H1 (cell line): ENCODE results near the gene ANK3. TPM values are rescaled to one million over a fixed set of nuclear protein-coding genes. Genes with fewer than 3 reads are reported as not detected.

Experiments used
- CTCF ChIA-PET: fragments of 300-600 bp; sonication (Branson Sonifier 250); formaldehyde crosslinking; loops from one replicate; lab custom pipeline; 2021; ENCODE audit not compliant: partially characterized antibody; lab: Charles Lee
- POLR2A ChIA-PET: fragments of 300-600 bp; sonication (Branson Sonifier 250); formaldehyde crosslinking; loops from one replicate; lab custom pipeline; 2021; ENCODE audit warnings: inconsistent platforms; ENCODE audit not compliant: partially characterized antibody; lab: Charles Lee
- DNase-seq, 2 experiments: peaks; one replicate each; pipeline versions ENCODE4 v3.0.0 to v3.0.0-alpha.2; 2010 to 2022; ENCODE audit warnings: low spot score in 2 of 2, low read depth in 1 of 2, mixed read lengths in 1 of 2
- FAIRE-seq: peaks from 2 replicates; lab custom pipeline; 2011; peaks lifted over from hg19 to GRCh38; lab: Jason Lieb, UNC
- H2AFZ ChIP-seq: 2 replicates; pipeline ENCODE4 v1.8.1; 2012; ENCODE audit warnings: low read length, inconsistent platforms
- H2AK5ac ChIP-seq: 2 replicates; pipeline ENCODE4 v1.6.1; 2013; ENCODE audit warnings: low read depth, low read length
- H2BK120ac ChIP-seq: replicated peaks from 2 replicates; pipeline ENCODE3; 2013; ENCODE audit warnings: low read depth, low read length, inconsistent platforms
- H2BK12ac ChIP-seq: 2 replicates; pipeline ENCODE4 v1.6.1; 2013; ENCODE audit warnings: low read depth, low read length
- H2BK15ac ChIP-seq: 2 replicates; pipeline ENCODE4 v1.6.1; 2013; ENCODE audit warnings: low read length
- H2BK20ac ChIP-seq: 2 replicates; pipeline ENCODE4 v1.6.1; 2013; ENCODE audit warnings: low read length
- H2BK5ac ChIP-seq: 2 replicates; pipeline ENCODE4 v1.6.1; 2013; ENCODE audit warnings: low read depth, low read length
- H3K14ac ChIP-seq: 2 replicates; pipeline ENCODE4 v1.6.1; 2013; ENCODE audit warnings: inconsistent platforms; ENCODE audit not compliant: insufficient read length
- H3K18ac ChIP-seq: 2 replicates; pipeline ENCODE4 v1.6.1; 2013; ENCODE audit warnings: low read length; ENCODE audit errors: extremely low read depth
- H3K23ac ChIP-seq: 2 replicates; pipeline ENCODE4 v1.6.1; 2013; ENCODE audit warnings: inconsistent platforms; ENCODE audit not compliant: insufficient read length
- H3K23me2 ChIP-seq: 2 replicates; pipeline ENCODE4 v1.6.1; 2013; ENCODE audit warnings: low read depth, low read length
- H3K27ac ChIP-seq: 2 replicates; pipeline ENCODE4 v1.6.1; 2011; ENCODE audit warnings: low read depth, low read length, inconsistent platforms
- H3K27me3 ChIP-seq, 4 experiments: replicated peaks in 1 of 4; 1 replicate in 1 of 4; 2 replicates in 3 of 4; pipeline versions ENCODE4 v1.6.1 to v1.8.1; 2011 to 2013; ENCODE audit warnings: low read length in 3 of 4, mild to moderate bottlenecking in 3 of 4, inconsistent platforms in 2 of 4, mixed read lengths in 2 of 4, moderate library complexity in 1 of 4; ENCODE audit not compliant: control insufficient read depth in 3 of 4, insufficient read depth in 3 of 4; ENCODE audit errors: extremely low read depth in 1 of 4
- H3K36me3 ChIP-seq, 4 experiments: 2 replicates each; pipeline versions ENCODE4 v1.6.1 to v1.8.1; 2011 to 2013; ENCODE audit warnings: mild to moderate bottlenecking in 4 of 4, low read length in 3 of 4, moderate library complexity in 2 of 4, control low read depth in 1 of 4, inconsistent platforms in 1 of 4; ENCODE audit not compliant: insufficient read depth in 4 of 4, control insufficient read depth in 2 of 4
- H3K4ac ChIP-seq: replicated peaks from 2 replicates; pipeline ENCODE3; 2013; ENCODE audit warnings: low read length, low read depth, mixed read lengths, inconsistent platforms; ENCODE audit not compliant: insufficient read length
- H3K4me1 ChIP-seq, 4 experiments: replicated peaks in 1 of 4; 1 replicate in 1 of 4; 2 replicates in 3 of 4; pipeline versions ENCODE4 v1.6.1 to v1.8.1; 2011 to 2013; ENCODE audit warnings: low read length in 3 of 4, inconsistent platforms in 2 of 4, mixed read lengths in 1 of 4; ENCODE audit not compliant: insufficient read depth in 4 of 4, control insufficient read depth in 3 of 4
- H3K4me2 ChIP-seq, 2 experiments: 2 replicates each; pipeline versions ENCODE4 v1.6.1 to v1.8.1; 2011 to 2013; ENCODE audit warnings: low read depth in 2 of 2, low read length in 2 of 2, control low read depth in 1 of 2, inconsistent platforms in 1 of 2, mild to moderate bottlenecking in 1 of 2; ENCODE audit not compliant: insufficient read depth in 1 of 2
- H3K4me3 ChIP-seq, 4 experiments: fragments of 200-600, 300-600 bp in 1 of 4; sonication (generic), shearing (Covaris generic), sonication (Bioruptor Twin) in 1 of 4; 2 replicates each; pipeline versions ENCODE4 v1.5.1 to v1.8.1; 2011 to 2016; ENCODE audit warnings: low read length in 4 of 4, low read depth in 3 of 4, control low read depth in 2 of 4, inconsistent platforms in 2 of 4, mild to moderate bottlenecking in 2 of 4, mixed read lengths in 1 of 4, moderate library complexity in 1 of 4; ENCODE audit not compliant: insufficient read depth in 2 of 4; ENCODE audit errors: extremely low read depth in 1 of 4
- H3K56ac ChIP-seq: replicated peaks from 2 replicates; pipeline ENCODE3; 2013; ENCODE audit warnings: low read depth, mild to moderate bottlenecking, mixed read lengths, low read length, inconsistent platforms; ENCODE audit not compliant: insufficient read length
- H3K79me1 ChIP-seq: 2 replicates; pipeline ENCODE4 v1.6.1; 2013; ENCODE audit warnings: low read depth, low read length, control low read depth
- H3K79me2 ChIP-seq, 2 experiments: 2 replicates each; pipeline versions ENCODE4 v1.6.1 to v1.8.1; 2012 to 2013; ENCODE audit warnings: low read length in 2 of 2, mild to moderate bottlenecking in 2 of 2, inconsistent platforms in 1 of 2; ENCODE audit not compliant: insufficient read depth in 2 of 2, control insufficient read depth in 1 of 2
- H3K9ac ChIP-seq, 4 experiments: replicated peaks in 1 of 4; 1 replicate in 1 of 4; 2 replicates in 3 of 4; pipeline versions ENCODE4 v1.6.1 to v1.8.1; 2011 to 2013; ENCODE audit warnings: low read depth in 3 of 4, low read length in 3 of 4, control low read depth in 2 of 4, mild to moderate bottlenecking in 2 of 4, moderate library complexity in 2 of 4, inconsistent platforms in 1 of 4; ENCODE audit errors: extremely low read depth in 1 of 4
- H3K9me3 ChIP-seq, 2 experiments: 2 replicates each; pipeline versions ENCODE4 v1.6.1 to v1.8.1; 2012 to 2013; ENCODE audit warnings: mild to moderate bottlenecking in 2 of 2, moderate library complexity in 2 of 2, control low read depth in 1 of 2, inconsistent platforms in 1 of 2, low read depth in 1 of 2, low read length in 1 of 2, mixed read lengths in 1 of 2; ENCODE audit not compliant: insufficient read depth in 2 of 2
- H4K20me1 ChIP-seq, 2 experiments: replicated peaks in 1 of 2; 2 replicates each; pipeline versions ENCODE3 to v1.8.1; 2011 to 2013; ENCODE audit warnings: inconsistent platforms in 2 of 2, low read length in 2 of 2, mild to moderate bottlenecking in 1 of 2; ENCODE audit not compliant: insufficient read depth in 2 of 2, control insufficient read depth in 1 of 2
- H4K5ac ChIP-seq: 2 replicates; pipeline ENCODE4 v1.6.1; 2013; ENCODE audit warnings: low read length, low read depth, mixed read lengths, inconsistent platforms; ENCODE audit not compliant: insufficient read length
- H4K8ac ChIP-seq: 2 replicates; pipeline ENCODE4 v1.8.0; 2013; ENCODE audit warnings: mild to moderate bottlenecking, moderate library complexity, low read length, inconsistent platforms; ENCODE audit not compliant: insufficient read depth; ENCODE audit errors: extremely low read depth
- H4K91ac ChIP-seq: replicated peaks from 2 replicates; pipeline ENCODE3; 2013; ENCODE audit warnings: low read length, mixed read lengths, inconsistent platforms; ENCODE audit not compliant: insufficient read length
- CHD2 ChIP-seq: IDR thresholded peaks from 2 replicates; pipeline ENCODE4 v1.6.1; 2012; ENCODE audit warnings: low read length, improper control_type of control experiment
- CREB1 ChIP-seq: IDR thresholded peaks from 2 replicates; pipeline ENCODE4 v1.6.1; 2012; ENCODE audit warnings: inconsistent platforms
- EZH2 ChIP-seq: fragments of 200-600 bp; sonication (generic); IDR thresholded peaks from 2 replicates; pipeline ENCODE4 v1.7.1; 2012; ENCODE audit warnings: low read depth, mild to moderate bottlenecking, moderate library complexity, low read length, inconsistent platforms; ENCODE audit not compliant: severe bottlenecking
- HDAC2 ChIP-seq, 2 experiments: fragments of 300-600 bp in 1 of 2; sonication (generic) in 1 of 2; IDR thresholded peaks; 2 replicates each; pipeline ENCODE4 v1.6.1; 2011 to 2012; ENCODE audit warnings: low read depth in 2 of 2, low read length in 2 of 2, mild to moderate bottlenecking in 2 of 2, moderate library complexity in 2 of 2, borderline replicate concordance in 1 of 2, inconsistent platforms in 1 of 2
- KDM4A ChIP-seq: IDR thresholded peaks from one replicate; pipeline ENCODE4 v1.7.1; 2012; ENCODE audit warnings: low read depth, mild to moderate bottlenecking, moderate library complexity, low read length, inconsistent platforms; ENCODE audit not compliant: severe bottlenecking
- POLR2A ChIP-seq, 2 experiments: IDR thresholded peaks; 1 replicate in 1 of 2; 2 replicates in 1 of 2; pipeline ENCODE4 v1.6.1; 2011; ENCODE audit warnings: low read depth in 2 of 2, low read length in 2 of 2, mild to moderate bottlenecking in 2 of 2; ENCODE audit errors: control extremely low read depth in 1 of 2
- RAD21 ChIP-seq, 2 experiments: IDR thresholded peaks in 1 of 2; conservative IDR thresholded peaks in 1 of 2; 2 replicates each; pipeline ENCODE4 v1.6.1; 2011; ENCODE audit warnings: low read depth in 2 of 2, low read length in 2 of 2, improper control_type of control experiment in 1 of 2, inconsistent platforms in 1 of 2, mild to moderate bottlenecking in 1 of 2, moderate library complexity in 1 of 2
- SP1 ChIP-seq: IDR thresholded peaks from 2 replicates; pipeline ENCODE4 v1.6.1; 2011; ENCODE audit warnings: low read depth, low read length
- SP4 ChIP-seq: IDR thresholded peaks from 2 replicates; pipeline ENCODE4 v1.6.1; 2012; ENCODE audit warnings: low read length, inconsistent platforms
- SRF ChIP-seq: IDR thresholded peaks from 2 replicates; pipeline ENCODE4 v1.6.1; 2011; ENCODE audit warnings: mild to moderate bottlenecking, low read depth, low read length, moderate library complexity
- SUZ12 ChIP-seq: fragments of 200-600 bp; sonication (generic); IDR thresholded peaks from 2 replicates; pipeline ENCODE4 v1.6.1; 2012; ENCODE audit warnings: mild to moderate bottlenecking, inconsistent platforms, low read length, moderate library complexity, mixed read lengths
- TCF12 ChIP-seq: IDR thresholded peaks from 2 replicates; pipeline ENCODE4 v1.6.1; 2011; ENCODE audit warnings: low read depth, mild to moderate bottlenecking, low read length
- TEAD4 ChIP-seq: IDR thresholded peaks from 2 replicates; pipeline ENCODE4 v1.6.1; 2012; ENCODE audit warnings: low read depth, low read length, inconsistent platforms, mixed read lengths
- WGBS, 2 experiments: shearing (Covaris generic) in 1 of 2; methylation state at CpG; one replicate each; pipeline versions ENCODE4 v1.1.6 to v1.1.7; 2013 to 2015; ENCODE audit warnings: low lambda C conversion rate in 2 of 2, mixed read lengths in 2 of 2, inconsistent platforms in 1 of 2, low coverage in 1 of 2, missing lambda C conversion rate in 1 of 2; ENCODE audit not compliant: insufficient replicate concordance in 2 of 2, insufficient coverage in 1 of 2, insufficient read length in 1 of 2; ENCODE audit errors: extremely low coverage in 1 of 2, missing lambda C conversion rate in 1 of 2; 5-methylcytosine and 5-hydroxymethylcytosine counted together
- polyA plus RNA-seq, 7 experiments: library from polyadenylated mRNA; depleted of rRNA in 3 of 7; stranded (reverse) in 5 of 7; unstranded in 2 of 7; fragments of >200 nt in 5 of 7; fragments of 200-250 nt in 2 of 7; gene quantifications; 1 replicate in 5 of 7; 2 replicates in 1 of 7; 4 replicates in 1 of 7; pipeline versions ENCODE4 v1.2.1 to v1.2.3, GENCODE V29; 2011 to 2013; ENCODE audit warnings: missing spikeins in 2 of 7, mixed read lengths in 2 of 7
- total RNA-seq: library from RNA; stranded (reverse); fragmentation: NEBNext Ultra II Directional; extraction: Animal tissue kit (Norgen Biotek cat#: 25700); gene quantifications from 2 replicates; pipeline ENCODE4 v1.2.1, GENCODE V29; 2021
- TF ChIP-seq, protein P1 (sequence below): IDR thresholded peaks from 2 replicates; pipeline ENCODE4 v1.6.1; 2011; ENCODE audit warnings: low read length, improper control_type of control experiment

The ANK3 gene
- total and polyA plus RNA-seq, 2 of the 8 experiments (the other 6 are each of a cell fraction or from before 2014, with no cell fraction given): 18.1 to 67.9 TPM

DNA sequence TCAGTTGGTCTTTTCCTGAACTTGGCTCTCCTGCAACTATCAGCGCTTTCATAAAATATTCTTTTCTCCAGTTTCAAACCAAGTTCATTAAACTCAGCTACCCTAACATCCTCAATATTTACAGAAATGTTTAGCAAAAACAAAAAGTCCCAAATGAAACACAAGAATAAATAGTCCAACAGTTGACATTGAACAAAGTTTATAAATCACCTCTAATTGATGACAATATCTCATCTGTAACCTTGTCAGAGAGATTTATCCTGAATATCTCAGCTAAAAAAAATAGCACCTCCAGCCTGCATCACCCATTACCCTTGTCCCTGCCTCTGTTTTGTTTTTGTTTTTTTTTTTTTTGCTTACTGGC lies 76.1 kb downstream of the ANK3 start:
- Histone ChIP-seq H3K9ac (no peak overlapping the region), H4K5ac (no peak overlapping the region), H3K56ac (no peak overlapping the region), H3K14ac (no peak overlapping the region), H3K27ac (no peak overlapping the region), H3K23ac (no peak overlapping the region), H3K79me1 (no peaks in the 10 kb centered on the region), H2BK15ac (no peak overlapping the region), H4K8ac (no peak overlapping the region), H4K20me1 (peaks cover 0 to 3% of the 10 kb centered on the region in 2 experiments), H3K36me3 (no peaks in the 10 kb centered on the region), H4K91ac (no peak overlapping the region), H3K27me3 (no peaks in the 10 kb centered on the region), H3K4me1 (peaks cover 0 to 3% (median 0%) of the 10 kb centered on the region in 4 experiments; a peak in 1 of 7 replicates), H3K23me2 (no peaks in the 10 kb centered on the region), H3K79me2 (no peaks in the 10 kb centered on the region), H2BK5ac (no peak overlapping the region), H2BK20ac (no peak overlapping the region), H3K4ac (no peak overlapping the region), H3K9me3 (no peaks in the 10 kb centered on the region), H3K4me3 (no peak overlapping the region), H2BK120ac (no peak overlapping the region), H3K4me2 (no peak overlapping the region), H2AFZ (no peak overlapping the region), H3K18ac (no peak overlapping the region), H2BK12ac (no peak overlapping the region), H2AK5ac (no peak overlapping the region)
- TF ChIP-seq HDAC2 (IDR thresholded peaks at IDR 0.05; ENCODE audit: borderline replicate concordance in 1 of 2, low read depth in 2 of 2, low read length in 2 of 2): no peak
- no peak for TF ChIP-seq CHD2
- TF ChIP-seq TCF12: no peak
- TF ChIP-seq TEAD4: no peak
- TF ChIP-seq SUZ12: no peak
- TF ChIP-seq CREB1: no peak
- TF ChIP-seq RAD21 (IDR thresholded peaks at IDR 0.05 in 1 of 2, conservative IDR thresholded peaks at IDR 0.05 in 1 of 2; ENCODE audit: low read depth in 2 of 2, low read length in 2 of 2): no peak
- TF ChIP-seq EZH2: no peak
- no peak for TF ChIP-seq SP4
- TF ChIP-seq POLR2A (IDR thresholded peaks at IDR 0.05; ENCODE audit: control extremely low read depth in 1 of 2, low read depth in 2 of 2, low read length in 2 of 2): no peak
- no peak for TF ChIP-seq SRF
- no peak for TF ChIP-seq SP1
- TF ChIP-seq, protein P1, sequence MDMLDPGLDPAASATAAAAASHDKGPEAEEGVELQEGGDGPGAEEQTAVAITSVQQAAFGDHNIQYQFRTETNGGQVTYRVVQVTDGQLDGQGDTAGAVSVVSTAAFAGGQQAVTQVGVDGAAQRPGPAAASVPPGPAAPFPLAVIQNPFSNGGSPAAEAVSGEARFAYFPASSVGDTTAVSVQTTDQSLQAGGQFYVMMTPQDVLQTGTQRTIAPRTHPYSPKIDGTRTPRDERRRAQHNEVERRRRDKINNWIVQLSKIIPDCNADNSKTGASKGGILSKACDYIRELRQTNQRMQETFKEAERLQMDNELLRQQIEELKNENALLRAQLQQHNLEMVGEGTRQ: no peak
- TF ChIP-seq KDM4A: no peak
- ChIA-PET CTCF (interaction anchor here (1.1 to 2.7 kb wide), 6 partner anchors 8 to 26 kb away, joined by 3 to 10 read pairs (median 4); no protein-coding TSS in a partner anchor), POLR2A (interaction anchor here (0.9 kb wide), 1 partner anchor 20 kb away, joined by 3 read pairs; no protein-coding TSS in a partner anchor)
- FAIRE-seq: no peak
- DNase-seq: no peak
- WGBS, 2 experiments: 88% methylated on average over 1 of the region's 1 CpG; no CpG with 5 or more reads in 1 of the 2 experiments
